VCaP (cell line): ENCODE measurements around the gene PLD6.
"Not testable (repeated sequence)": the region's sequence is repeated elsewhere in the genome, so short reads cannot be mapped to it uniquely, and the experiment has no call there.

Source experiments
- H3K27ac ChIP-seq: fragments of 450-650 bp; 2 replicates; pipeline ENCODE4 v1.5.1; 2017
- TF ChIP-seq, protein P1 (sequence below): fragments of 450-650 bp; conservative IDR thresholded peaks from 2 replicates; pipeline ENCODE4 v1.5.1; 2017; ENCODE audit warnings: mild to moderate bottlenecking, moderate library complexity

The PLD6 gene

DNA sequence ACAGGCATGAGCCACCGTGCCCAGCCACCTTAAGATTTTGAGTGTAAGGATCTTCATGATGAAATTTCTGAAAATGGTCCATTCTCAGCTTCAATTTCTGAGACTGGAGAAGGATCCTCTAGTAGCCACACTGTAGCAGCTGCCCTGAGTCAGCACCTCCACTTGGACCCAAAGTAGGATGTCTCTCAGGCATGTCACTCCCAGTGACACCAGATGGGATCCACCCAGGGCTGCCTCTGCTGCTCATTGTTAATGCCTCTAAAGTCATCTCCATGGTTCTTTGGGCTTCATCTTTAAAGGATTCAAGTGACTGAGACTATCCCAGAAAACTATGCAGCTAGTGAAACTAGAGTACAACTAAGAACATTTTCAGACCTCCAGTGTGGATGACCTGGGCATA is 7.9 kb downstream of the PLD6 start:
- no peak overlapping the region for H3K27ac ChIP-seq
- TF ChIP-seq, protein P1, sequence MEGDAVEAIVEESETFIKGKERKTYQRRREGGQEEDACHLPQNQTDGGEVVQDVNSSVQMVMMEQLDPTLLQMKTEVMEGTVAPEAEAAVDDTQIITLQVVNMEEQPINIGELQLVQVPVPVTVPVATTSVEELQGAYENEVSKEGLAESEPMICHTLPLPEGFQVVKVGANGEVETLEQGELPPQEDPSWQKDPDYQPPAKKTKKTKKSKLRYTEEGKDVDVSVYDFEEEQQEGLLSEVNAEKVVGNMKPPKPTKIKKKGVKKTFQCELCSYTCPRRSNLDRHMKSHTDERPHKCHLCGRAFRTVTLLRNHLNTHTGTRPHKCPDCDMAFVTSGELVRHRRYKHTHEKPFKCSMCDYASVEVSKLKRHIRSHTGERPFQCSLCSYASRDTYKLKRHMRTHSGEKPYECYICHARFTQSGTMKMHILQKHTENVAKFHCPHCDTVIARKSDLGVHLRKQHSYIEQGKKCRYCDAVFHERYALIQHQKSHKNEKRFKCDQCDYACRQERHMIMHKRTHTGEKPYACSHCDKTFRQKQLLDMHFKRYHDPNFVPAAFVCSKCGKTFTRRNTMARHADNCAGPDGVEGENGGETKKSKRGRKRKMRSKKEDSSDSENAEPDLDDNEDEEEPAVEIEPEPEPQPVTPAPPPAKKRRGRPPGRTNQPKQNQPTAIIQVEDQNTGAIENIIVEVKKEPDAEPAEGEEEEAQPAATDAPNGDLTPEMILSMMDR, result no peak

DNA sequence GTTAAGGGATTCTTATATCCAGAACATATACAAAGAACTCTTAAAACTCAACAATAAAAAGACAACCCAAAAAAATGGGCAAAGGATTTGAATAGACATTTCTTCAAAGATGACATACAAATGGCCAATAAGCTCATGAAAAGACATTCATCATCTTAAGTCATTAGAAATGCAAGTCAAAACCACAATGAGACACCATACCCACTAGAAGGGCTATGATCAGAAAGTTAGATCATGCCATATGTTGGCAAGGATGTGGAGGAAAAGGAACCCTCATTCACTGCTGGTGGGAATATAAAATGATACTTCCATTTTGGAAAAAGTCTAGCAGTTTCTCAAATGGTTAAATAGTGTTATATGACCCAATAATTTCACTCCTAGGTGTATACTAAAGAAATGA is 9.4 kb downstream of the PLD6 start:
- no peak overlapping the region for H3K27ac ChIP-seq
- TF ChIP-seq, protein P1, result no peak

DNA sequence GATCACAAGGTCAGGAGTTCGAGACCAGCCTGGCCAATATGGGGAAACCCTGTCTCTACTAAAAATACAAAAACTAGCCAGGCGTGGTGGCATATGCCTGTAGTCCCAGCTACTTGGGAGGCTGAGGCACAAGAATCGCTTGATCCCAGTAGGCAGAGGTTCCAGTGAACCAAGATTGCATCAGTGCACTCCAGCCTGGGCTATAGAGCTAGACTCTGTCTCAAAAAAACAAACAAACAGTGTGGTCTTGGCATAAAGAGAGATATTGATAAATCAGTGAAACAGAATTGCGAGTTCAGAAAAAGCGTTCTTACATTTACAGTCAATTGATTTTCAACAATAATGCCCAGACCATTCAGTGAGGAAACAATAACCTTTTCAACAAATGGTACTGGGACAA is 10.7 kb downstream of the PLD6 start:
- not testable (repeated sequence) for H3K27ac ChIP-seq

DNA sequence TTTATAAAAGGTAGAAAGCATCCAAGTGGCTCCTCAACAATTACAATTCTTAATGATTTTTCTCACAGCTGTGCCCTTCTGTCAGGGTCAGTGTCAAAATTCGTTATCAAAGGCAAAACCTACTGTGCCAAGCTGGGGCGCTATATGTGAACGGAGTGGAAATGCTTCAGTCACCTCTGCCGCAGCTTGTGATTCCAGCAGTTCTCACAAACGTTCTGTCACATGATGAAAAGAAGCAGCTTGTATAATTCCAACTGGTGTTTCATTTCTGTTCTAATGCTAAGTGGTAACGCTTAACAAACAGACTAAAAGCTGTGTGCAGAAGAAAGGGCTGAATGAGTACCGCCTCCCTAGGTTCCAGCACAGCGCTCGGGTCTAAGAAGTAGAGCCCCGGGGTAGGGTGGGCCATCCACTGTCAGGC is 14.2 kb downstream of the PLD6 start:
- TF ChIP-seq, protein P1, result no peak
- peak overlapping the region; percentile 47 for H3K27ac ChIP-seq

DNA sequence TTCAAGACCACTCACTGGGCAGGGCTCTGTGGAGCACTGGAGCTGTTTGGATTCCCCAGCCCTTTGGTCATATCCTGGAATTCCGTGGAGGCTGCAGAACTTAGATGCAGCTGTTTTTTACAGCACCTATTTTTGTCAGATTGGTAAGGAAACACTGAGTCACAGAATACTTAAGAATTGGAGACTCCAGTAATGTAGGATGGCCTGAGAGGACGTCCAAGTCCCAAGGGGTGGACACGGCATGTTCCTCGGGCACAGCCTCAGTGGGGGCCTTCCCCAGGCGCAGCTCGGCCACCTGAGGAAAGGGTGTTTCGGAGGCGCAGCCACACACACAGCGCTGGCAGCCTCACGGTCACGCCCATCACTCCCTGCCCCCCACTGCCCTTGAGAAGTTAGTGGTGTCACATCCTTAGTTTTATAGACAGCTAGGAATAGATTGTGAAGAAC is 14.8 kb downstream of the PLD6 start:
- peak overlapping the region; percentile 47 for H3K27ac ChIP-seq
- TF ChIP-seq, protein P1, result no peak

DNA sequence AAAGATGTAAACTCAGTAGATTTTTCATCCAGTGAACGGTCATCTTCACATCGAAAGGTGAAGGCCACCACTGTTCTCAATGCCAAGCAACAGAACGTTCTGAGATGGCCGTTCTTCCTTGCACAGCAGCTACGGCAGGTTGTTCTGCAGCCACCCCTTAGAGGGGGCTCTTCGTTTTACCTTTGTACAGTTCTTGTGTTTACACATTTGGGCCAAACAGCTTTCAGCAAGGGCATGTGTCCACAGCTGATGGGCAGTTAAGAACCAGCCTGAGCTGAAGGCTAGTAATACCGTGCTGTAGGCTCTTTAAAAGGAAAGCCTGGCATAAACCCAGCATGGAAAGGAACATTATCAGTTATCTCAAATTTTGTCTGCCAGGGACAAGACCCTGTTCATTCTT is 15.9 kb downstream of the PLD6 start:
- TF ChIP-seq, protein P1, result 0 out of 2 replicates have a peak, but pooled peaks have one; percentile 13
- H3K27ac ChIP-seq, result peak overlapping the region; percentile 47

DNA sequence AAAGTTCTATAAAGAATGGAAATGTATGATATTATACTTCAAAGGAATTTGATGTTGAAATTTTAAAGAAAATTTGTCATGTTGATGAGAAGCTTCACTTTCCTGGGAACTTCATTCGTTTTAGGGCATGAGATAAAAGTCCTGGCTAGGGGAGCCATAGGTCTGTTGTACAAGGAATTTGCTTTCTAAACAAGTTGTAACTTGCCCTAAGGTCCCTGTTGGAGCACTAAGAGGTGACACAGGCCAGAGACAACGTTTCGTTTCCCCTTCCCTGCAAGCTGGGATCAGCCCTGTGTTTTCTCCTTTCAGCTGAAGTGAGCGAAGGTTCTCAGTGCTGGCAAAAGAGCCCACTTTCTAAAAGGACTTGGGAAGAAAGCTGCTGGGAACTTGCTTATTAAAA is 16.6 kb downstream of the PLD6 start:
- H3K27ac ChIP-seq, result peak overlapping the region; percentile 47
- TF ChIP-seq, protein P1, result no peak

DNA sequence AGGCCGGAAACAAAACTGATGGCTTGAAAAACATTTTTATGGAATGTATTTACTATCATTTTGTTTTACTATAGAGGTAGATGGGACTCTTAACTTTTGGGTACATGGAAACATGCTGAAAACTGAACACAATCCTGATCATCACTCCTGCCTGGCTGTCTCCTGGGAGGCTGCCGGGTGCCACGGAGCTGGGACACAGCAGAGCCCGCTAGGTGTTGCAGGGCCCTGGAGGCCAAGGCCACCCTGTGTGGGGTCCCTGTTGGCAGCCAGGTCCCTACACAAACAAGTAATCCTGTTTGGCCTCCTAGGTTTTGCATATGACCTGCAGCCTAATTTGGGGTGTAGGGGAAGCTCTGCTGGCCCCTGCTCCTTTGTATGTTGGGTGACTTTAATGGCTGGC is 17.5 kb downstream of the PLD6 start:
- H3K27ac ChIP-seq, result no peak overlapping the region
- TF ChIP-seq, protein P1, result no peak
